Measurements from ENCODE around the gene KLHDC7A.

DNA sequence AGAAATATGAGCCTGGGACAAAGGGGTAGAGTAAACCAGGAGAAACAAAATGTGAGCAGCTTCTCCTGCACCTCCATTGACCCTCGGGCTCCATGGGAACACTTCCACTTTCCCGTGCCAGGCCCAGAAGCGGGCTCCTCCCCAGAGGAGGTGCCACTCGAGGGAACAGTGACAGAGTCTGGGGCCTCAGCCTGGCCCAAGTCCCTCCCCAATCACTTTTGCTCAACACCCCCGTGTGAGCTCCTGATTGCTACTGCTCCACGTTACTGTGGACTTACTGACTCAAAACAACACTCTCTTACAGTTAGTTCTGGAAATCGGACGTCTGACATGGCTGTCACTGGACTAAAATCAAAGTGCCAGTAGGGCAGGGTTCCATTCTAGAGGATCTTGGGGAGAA is 17.7 kb upstream of the KLHDC7A start:
- TF ChIP-seq, protein P1, sequence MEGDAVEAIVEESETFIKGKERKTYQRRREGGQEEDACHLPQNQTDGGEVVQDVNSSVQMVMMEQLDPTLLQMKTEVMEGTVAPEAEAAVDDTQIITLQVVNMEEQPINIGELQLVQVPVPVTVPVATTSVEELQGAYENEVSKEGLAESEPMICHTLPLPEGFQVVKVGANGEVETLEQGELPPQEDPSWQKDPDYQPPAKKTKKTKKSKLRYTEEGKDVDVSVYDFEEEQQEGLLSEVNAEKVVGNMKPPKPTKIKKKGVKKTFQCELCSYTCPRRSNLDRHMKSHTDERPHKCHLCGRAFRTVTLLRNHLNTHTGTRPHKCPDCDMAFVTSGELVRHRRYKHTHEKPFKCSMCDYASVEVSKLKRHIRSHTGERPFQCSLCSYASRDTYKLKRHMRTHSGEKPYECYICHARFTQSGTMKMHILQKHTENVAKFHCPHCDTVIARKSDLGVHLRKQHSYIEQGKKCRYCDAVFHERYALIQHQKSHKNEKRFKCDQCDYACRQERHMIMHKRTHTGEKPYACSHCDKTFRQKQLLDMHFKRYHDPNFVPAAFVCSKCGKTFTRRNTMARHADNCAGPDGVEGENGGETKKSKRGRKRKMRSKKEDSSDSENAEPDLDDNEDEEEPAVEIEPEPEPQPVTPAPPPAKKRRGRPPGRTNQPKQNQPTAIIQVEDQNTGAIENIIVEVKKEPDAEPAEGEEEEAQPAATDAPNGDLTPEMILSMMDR (conservative IDR thresholded peaks at IDR 0.05 in 1 of 2, IDR thresholded peaks at IDR 0.05 in 1 of 2; ENCODE audit: extremely low read depth in 1 of 2, insufficient read depth in 1 of 2, low read depth in 1 of 2, low read length in 2 of 2): no peak
- TF ChIP-seq EZH2 (IDR thresholded peaks at IDR 0.05; ENCODE audit: borderline replicate concordance, low read length): no peak
